NCI-H1930 (cell line): Measurements from ENCODE around the gene ARFGAP2.
"Not testable (repeated sequence)": the region's sequence is repeated elsewhere in the genome, so short reads cannot be mapped to it uniquely, and the experiment has no call there.

Source experiments
- DNase-seq, 2 experiments: peaks; one replicate each; lab custom pipeline; 2025; lab: John Stamatoyannopoulos, UW

ARFGAP2 gene

DNA sequence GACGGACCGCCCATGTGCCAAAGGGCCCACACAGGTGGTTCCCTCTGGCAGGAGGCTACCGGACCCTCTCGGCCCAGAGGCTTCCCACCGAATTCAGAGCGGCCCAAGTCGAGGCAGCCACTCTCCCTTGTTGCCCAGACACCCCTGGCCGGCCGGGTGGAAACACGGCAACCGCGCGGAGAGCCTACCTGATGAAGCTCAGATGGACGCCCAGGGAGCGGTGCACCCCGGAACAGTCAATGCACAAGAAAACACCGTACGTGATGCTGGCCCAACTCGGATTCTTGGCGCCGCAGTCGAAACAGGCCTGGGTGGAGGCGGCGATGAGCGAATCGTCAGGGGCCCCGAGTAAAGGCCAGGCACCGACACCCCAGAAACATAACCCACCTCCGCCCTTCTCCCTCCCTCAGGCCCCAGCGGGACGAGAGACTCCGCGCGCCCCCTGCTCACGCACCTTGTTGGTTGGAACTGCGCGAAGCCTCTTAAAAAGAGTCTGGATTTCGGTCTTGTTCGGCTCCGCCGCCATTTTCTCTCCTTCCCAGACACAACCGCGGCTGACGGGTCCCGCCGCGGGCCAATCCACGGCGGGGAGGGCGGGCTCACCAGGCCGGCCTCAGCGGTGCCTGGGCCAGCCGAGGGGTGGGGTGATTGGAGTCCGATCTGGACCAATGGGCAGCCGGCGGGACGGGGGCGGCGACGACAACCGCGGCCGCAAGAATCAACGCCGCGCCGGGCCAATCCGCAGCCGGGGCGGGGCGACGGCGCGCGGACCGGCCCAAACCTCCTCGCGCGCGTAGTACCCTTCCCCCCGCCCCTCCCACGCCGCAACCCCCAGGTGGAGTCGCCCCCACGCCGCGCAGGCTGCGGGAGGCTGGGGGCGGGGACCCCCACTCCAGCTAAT, at the start of gene ARFGAP2:
Gene ARFGAP2 (minus strand): TSS at position 552 of the 901 bp plus-strand sequence. CDS start 26 bp downstream, at position 526.
- DNase-seq: peak; percentile 90 to 96

GRCh38 chr11:47225552-47226400, 49.1 kb upstream of the ARFGAP2 start:
- no peak for DNase-seq

DNA sequence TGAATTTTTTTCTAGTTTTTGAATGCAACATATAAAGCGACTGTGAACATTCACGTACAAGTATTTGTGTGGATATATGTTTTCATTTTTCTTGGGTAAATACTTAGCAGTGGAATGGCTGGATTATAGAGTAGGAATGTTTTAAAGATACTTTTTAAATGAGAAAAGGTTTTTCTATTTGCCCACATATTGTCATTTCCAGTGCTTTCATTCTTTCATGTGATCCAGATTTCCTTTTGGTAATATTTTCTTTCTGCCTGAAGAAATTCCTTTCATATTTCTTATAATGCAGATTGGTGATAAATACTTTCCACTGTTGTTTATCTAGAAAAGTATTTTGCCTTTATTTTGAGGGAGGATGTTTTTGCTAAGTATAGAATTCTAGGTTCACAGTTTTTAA, 46.0 kb upstream of the ARFGAP2 start:
- DNase-seq: no peak

DNA sequence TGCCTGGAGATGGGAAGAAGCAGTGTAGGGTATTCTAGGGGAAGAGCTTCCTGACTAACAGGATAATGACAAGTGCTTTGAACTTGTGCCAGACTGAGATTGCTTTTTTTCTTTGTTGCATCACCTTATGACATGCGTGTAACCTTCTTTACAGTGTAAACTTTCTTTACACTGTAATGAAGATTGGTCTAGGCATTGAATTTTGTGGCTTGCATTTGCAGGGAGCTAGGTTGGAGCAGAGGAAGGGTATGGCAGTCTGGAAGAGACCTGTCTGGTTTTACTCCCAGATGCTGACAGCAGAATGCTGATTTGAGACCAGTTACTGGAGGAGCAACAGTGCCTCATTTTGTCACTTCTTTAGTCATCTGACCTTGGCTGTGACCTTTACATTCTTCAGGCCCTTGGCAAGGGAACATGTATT, 43.7 kb upstream of the ARFGAP2 start:
- DNase-seq: no peak

GRCh38 chr11:47216121-47216798, 39.6 kb upstream of the ARFGAP2 start:
- no peak for DNase-seq

- DNase-seq: peak in 1 of 2 experiments; percentile 14
Observed at GRCh38 chr11:47215366-47215910, 38.8 kb upstream of the ARFGAP2 start.

DNA sequence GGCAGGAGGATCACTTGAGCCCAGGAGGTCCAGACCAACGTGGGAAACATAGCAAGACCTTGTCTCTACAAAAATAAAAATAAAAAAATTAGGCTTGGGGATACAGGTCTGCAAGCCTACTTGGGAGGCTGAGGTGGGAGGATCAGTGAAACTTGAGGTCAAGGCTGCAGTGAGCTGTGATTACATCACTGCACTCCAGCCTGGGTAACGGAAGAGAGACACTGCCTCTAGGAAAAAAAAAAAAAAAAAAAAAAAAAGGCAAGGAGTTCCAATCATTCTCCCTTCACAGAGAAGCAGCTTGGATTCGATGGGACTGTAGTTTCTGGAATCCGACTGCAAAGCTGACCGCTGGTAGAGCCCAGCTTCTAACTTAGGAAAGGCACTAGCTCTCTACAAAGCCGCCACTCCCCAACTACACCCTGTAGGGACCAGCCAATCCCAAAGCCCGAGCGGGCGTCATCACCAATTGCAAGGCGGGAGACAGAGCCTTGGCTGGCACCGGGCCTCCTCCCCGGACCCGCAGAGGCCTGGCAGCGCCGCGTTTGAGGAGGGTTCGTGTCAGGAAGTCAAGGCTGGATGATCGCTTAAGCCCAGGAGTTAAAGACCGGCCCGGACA, 37.4 kb upstream of the ARFGAP2 start:
- DNase-seq: peak; percentile 78 to 88

GRCh38 chr11:47212938-47213337, 36.3 kb upstream of the ARFGAP2 start:
- no peak for DNase-seq

DNA sequence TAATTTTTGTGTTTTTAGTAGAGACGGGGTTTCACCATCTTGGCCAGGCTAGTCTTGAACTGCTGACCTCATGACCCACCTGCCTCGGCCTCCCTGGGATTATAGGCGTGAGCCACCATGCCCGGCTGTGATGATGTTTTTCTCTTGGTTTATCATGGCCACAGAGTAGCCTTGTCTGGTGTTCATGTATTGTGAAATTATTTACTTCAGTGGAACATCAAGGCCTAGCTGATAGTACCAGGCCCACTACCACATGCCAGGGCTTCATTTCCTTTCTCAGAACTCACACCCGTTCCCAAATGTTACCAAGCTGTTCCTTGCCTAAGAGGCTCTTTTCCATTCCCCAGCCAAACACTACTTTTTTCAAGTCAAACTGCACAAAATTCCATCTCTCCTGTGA, 31.9 kb upstream of the ARFGAP2 start:
- DNase-seq: no peak

GRCh38 chr11:47208008-47208552, 31.4 kb upstream of the ARFGAP2 start:
- DNase-seq: not testable (repeated sequence)

- DNase-seq: no peak
Observed at GRCh38 chr11:47207459-47207858, 30.8 kb upstream of the ARFGAP2 start.

DNA sequence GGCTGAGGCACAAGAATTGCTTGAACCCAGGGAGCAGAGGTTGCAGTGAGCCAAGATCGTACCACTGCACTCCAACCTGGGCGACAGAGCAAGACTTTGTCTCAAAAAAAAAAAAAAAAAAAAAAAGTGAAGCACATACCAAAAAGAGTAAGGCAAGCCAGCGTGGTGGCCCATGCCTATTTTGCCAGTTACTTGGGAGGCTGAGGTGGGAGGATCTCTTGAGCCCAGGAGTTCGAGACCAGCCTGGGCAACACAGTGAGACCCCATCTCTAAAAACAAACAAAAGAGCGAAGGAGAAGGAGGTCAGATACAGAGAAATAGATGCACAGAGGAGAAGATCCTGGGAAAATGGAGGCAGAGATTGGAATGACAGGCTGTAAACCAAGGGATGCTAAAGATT, 29.9 kb upstream of the ARFGAP2 start:
- DNase-seq: not testable (repeated sequence)

DNA sequence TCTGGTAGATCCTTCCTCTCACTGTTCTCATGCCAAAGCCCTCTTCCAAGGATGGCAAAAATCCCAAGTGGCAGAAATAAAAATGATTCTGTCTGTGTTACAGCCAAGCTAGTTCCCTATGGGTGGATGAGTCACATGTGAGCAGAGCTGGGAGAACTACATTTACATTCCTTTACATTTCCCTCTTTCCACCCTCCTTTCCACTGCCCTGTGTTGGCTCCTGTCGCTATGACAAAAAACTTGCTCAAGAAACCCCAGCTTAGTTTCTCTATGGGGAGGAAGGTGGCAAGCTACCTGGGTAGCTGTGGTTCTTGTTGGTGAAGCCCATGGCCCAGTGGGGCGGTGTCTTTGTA, 27.9 kb upstream of the ARFGAP2 start:
- DNase-seq: no peak

GRCh38 chr11:47202576-47202975, 25.9 kb upstream of the ARFGAP2 start:
- no peak for DNase-seq

- no peak for DNase-seq
Observed at GRCh38 chr11:47201015-47201414, 24.3 kb upstream of the ARFGAP2 start.

DNA sequence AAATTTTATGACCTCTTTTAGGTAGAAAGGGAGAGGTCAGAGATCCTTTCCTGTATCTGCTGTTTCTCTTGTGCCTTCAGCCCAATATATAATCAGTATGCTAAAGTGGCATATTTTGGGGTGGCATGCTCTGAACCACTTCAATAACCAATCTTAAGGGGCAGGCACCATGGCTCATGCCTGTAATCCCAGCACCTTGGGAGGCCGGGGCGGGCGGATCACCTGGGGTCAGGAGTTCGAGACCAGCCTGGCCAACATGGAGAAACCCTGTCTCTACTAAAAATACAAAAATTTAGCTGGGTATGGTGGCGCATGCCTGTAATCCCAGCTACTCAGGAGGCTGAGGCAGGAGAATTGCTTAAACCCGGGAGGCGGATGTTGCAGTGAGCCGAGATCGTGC, 21.5 kb upstream of the ARFGAP2 start:
- DNase-seq: not testable (repeated sequence)

DNA sequence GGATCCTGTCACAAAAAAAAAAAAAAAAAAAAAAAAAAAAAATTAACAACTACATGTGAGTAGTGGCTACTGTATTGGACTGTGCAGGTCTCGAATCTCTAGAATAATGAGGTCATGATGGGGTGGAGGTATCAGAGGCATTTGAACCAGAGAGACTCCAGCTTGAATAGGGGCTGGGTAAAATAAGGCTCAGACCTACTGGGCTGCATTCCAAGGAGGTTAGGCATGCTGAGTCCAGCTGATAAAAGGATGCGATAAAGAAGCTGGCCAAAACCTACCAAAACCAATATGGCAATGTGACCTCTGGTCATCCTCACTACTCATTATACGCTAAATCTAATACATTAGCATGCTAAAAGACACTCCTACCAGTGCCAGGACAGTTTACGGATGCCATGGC, 15.4 kb upstream of the ARFGAP2 start:
- DNase-seq: no peak

DNA sequence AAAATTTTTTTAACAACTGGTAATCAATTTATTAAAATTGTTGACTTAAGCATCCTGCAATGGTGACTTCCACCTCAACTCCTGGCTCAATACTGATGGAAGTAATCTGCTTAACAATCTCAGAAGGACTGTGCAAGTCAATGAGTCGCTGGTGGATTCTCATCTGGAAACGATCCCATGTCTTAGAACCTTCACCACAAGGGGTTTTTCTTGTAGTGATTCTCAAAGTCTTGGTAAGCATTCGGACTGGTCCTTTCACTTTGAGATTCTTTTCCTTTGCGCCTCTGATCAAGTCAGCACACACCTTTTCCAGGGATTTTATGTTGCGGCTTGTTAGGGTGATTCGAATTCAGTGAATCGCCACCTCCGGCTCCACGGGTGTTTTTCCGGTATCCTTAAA, 14.5 kb upstream of the ARFGAP2 start:
- DNase-seq: not testable (repeated sequence)

DNA sequence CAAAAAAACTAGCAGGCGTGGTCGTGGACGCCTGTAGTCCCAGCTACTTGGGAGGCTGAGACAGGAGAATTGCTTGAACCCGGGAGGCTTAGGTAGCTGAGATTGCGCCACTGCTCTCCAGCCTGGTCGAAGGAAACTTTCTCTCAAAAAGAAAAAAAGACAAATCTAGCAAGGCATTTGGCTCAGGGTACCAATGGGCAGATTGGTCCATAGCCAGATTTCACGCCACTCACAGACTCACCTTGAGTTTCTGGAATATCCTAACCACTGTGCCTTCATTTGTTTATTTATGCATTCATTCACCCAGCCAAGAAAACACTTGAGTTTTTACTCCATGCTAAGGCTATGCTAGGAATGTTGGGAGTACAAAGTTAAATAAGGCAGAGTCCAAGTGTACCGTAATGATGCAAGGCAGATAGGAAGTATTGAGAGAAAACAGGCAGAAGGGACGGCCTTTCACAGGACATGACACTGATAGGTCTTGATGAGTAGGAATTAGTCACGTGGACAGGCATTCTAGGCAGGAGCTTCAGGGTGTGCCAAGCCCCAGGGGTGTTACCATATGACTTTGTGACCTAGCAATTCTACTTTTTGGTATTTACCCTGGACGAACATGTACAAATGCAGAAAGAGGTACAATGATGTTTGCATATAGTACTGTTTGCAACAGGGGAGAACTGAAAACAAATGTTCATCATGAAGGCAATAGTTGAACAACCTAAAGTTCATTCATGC, 12.6 kb upstream of the ARFGAP2 start:
- no peak for DNase-seq

DNA sequence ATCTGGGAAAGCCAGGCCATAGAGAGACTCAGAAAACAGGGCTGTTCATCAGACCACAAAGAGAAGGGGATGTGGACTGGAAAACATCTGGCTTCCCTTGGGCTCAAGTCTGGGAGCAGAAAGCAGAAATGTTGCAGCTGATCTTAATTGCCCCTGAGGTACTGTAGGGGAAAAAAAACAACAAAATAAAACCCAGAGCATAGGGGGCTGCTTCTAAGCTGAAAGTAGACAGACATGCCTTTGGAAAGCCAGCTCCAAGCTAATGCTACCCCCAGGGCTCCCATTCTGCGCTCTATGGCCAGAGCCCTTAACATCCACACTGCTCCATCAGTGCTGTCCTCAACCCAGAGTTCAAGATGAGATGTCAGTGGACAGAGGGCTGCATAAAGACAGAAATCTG, 11.6 kb upstream of the ARFGAP2 start:
- no peak for DNase-seq

- DNase-seq: no peak
Observed at GRCh38 chr11:47187723-47188122, 11.0 kb upstream of the ARFGAP2 start.
